Liver (tissue), 9 donors: ENCODE results near the gene FAM9A. TPM values are rescaled to one million over a fixed set of nuclear protein-coding genes. Genes with fewer than 3 reads are reported as not detected.

Experiments used
- DNase-seq: peaks from one replicate; pipeline ENCODE4 v3.0.0-alpha.2; 2017; ENCODE audit warnings: low spot score
- H3K27ac ChIP-seq, 2 donors: one replicate each; pipeline ENCODE4 v1.7.0; 2013; ENCODE audit warnings: inconsistent platforms in 2 of 2, low read length in 2 of 2, control low read depth in 1 of 2, low read depth in 1 of 2, mild to moderate bottlenecking in 1 of 2
- H3K27me3 ChIP-seq, 4 donors: one replicate each; pipeline versions ENCODE4 v1.6.1 to v1.7.0; 2013; ENCODE audit warnings: low read length in 3 of 4, inconsistent platforms in 1 of 4, mild to moderate bottlenecking in 1 of 4, moderate library complexity in 1 of 4; ENCODE audit not compliant: control insufficient read depth in 4 of 4, insufficient read depth in 4 of 4
- H3K36me3 ChIP-seq, 4 donors: one replicate each; pipeline versions ENCODE4 v1.6.1 to v1.7.0; 2013; ENCODE audit warnings: low read length in 3 of 4, mild to moderate bottlenecking in 3 of 4, low read depth in 1 of 4, moderate library complexity in 1 of 4; ENCODE audit not compliant: control insufficient read depth in 4 of 4, insufficient read depth in 3 of 4
- H3K4me1 ChIP-seq, 4 donors: one replicate each; pipeline versions ENCODE4 v1.6.1 to v1.7.0; 2013; ENCODE audit warnings: low read length in 3 of 4, mild to moderate bottlenecking in 3 of 4, moderate library complexity in 1 of 4; ENCODE audit not compliant: control insufficient read depth in 4 of 4, insufficient read depth in 4 of 4
- H3K4me3 ChIP-seq, 3 donors: one replicate each; pipeline versions ENCODE4 v1.6.1 to v1.7.0; 2013; ENCODE audit warnings: low read length in 3 of 3, control low read depth in 1 of 3, low read depth in 1 of 3, mild to moderate bottlenecking in 1 of 3
- H3K9ac ChIP-seq, 2 donors: one replicate each; pipeline ENCODE4 v1.7.0; 2013; ENCODE audit warnings: low read length in 2 of 2, mild to moderate bottlenecking in 2 of 2, moderate library complexity in 2 of 2, control low read depth in 1 of 2, low read depth in 1 of 2
- H3K9me3 ChIP-seq, 4 donors: one replicate each; pipeline versions ENCODE4 v1.6.1 to v1.7.0; 2013; ENCODE audit warnings: low read length in 3 of 4; ENCODE audit not compliant: control insufficient read depth in 4 of 4
- EGR1 ChIP-seq, 2 donors: IDR thresholded peaks; 2 replicates each; pipeline ENCODE4 v1.6.1; 2016 to 2018; ENCODE audit warnings: antibody characterized with exemption in 2 of 2, low read depth in 2 of 2
- FOXA1 ChIP-seq: IDR thresholded peaks from 2 replicates; pipeline ENCODE4 v1.6.1; 2016; ENCODE audit warnings: antibody characterized with exemption
- FOXA2 ChIP-seq: IDR thresholded peaks from 2 replicates; pipeline ENCODE4 v1.6.1; 2016; ENCODE audit warnings: antibody characterized with exemption
- GABPA ChIP-seq, 2 donors: IDR thresholded peaks in 1 of 2; conservative IDR thresholded peaks in 1 of 2; 2 replicates each; pipeline ENCODE4 v1.6.1; 2016; ENCODE audit warnings: antibody characterized with exemption in 2 of 2, mild to moderate bottlenecking in 1 of 2, moderate library complexity in 1 of 2
- HNF4A ChIP-seq, 2 donors: conservative IDR thresholded peaks; 2 replicates each; pipeline ENCODE4 v1.6.1; 2016; ENCODE audit warnings: antibody characterized with exemption in 2 of 2, mild to moderate bottlenecking in 2 of 2
- HNF4G ChIP-seq: IDR thresholded peaks from 2 replicates; pipeline ENCODE4 v1.6.1; 2016; ENCODE audit warnings: antibody characterized with exemption
- JUND ChIP-seq, 2 donors: IDR thresholded peaks; 2 replicates each; pipeline ENCODE4 v1.6.1; 2016; ENCODE audit warnings: antibody characterized with exemption in 2 of 2
- NR2F2 ChIP-seq: IDR thresholded peaks from 2 replicates; pipeline ENCODE4 v1.6.1; 2016; ENCODE audit warnings: antibody characterized with exemption
- RAD21 ChIP-seq, 2 donors: IDR thresholded peaks; 2 replicates each; pipeline ENCODE4 v1.6.1; 2016; ENCODE audit warnings: antibody characterized with exemption in 2 of 2, mild to moderate bottlenecking in 2 of 2
- RXRA ChIP-seq, 2 donors: IDR thresholded peaks; 2 replicates each; pipeline ENCODE4 v1.6.1; 2017 to 2018; ENCODE audit warnings: antibody characterized with exemption in 2 of 2, mild to moderate bottlenecking in 1 of 2
- SP1 ChIP-seq: IDR thresholded peaks from 2 replicates; pipeline ENCODE4 v1.6.1; 2018; ENCODE audit warnings: antibody characterized with exemption, mild to moderate bottlenecking
- TAF1 ChIP-seq: conservative IDR thresholded peaks from 2 replicates; pipeline ENCODE4 v1.6.1; 2016; ENCODE audit warnings: antibody characterized with exemption, mild to moderate bottlenecking
- YY1 ChIP-seq: IDR thresholded peaks from 2 replicates; pipeline ENCODE4 v1.6.1; 2016; ENCODE audit warnings: antibody characterized with exemption, mild to moderate bottlenecking
- WGBS: extraction: QIAGEN DNeasy Blood & Tissue Kit; methylation state at CpG from one replicate; pipeline ENCODE4 v1.1.7; 2013; 5-methylcytosine and 5-hydroxymethylcytosine counted together
- polyA plus RNA-seq, 2 donors: library from polyadenylated mRNA; stranded (reverse) in 1 of 2; unstranded in 1 of 2; fragments of 200-250 nt in 1 of 2; fragments of >200 nt in 1 of 2; fragmentation: Nextera tagmentation in 1 of 2; extraction: Ambion mirVana in 1 of 2; gene quantifications; one replicate each; pipeline versions ENCODE4 v1.2.1 to v1.2.3, GENCODE V29; 2013 to 2015
- total RNA-seq, 2 donors: library from RNA; depleted of rRNA; stranded (reverse); fragments of >200 nt; gene quantifications; one replicate each; pipeline ENCODE4 v1.2.3, GENCODE V29; 2014
- TF ChIP-seq, protein P1 (sequence below): IDR thresholded peaks from 2 replicates; pipeline ENCODE4 v1.6.1; 2016; ENCODE audit warnings: antibody characterized with exemption
- TF ChIP-seq, protein P2 (sequence below): IDR thresholded peaks from 2 replicates; pipeline ENCODE4 v1.6.1; 2016; ENCODE audit warnings: antibody characterized with exemption
- TF ChIP-seq, protein P3 (sequence below): IDR thresholded peaks from 2 replicates; pipeline ENCODE4 v1.6.1; 2016; ENCODE audit warnings: antibody characterized with exemption
- TF ChIP-seq, protein P4 (sequence below): IDR thresholded peaks from 2 replicates; pipeline ENCODE4 v1.6.1; 2016; ENCODE audit warnings: antibody characterized with exemption, mild to moderate bottlenecking
- TF ChIP-seq, protein P5 (sequence below): fragments of 150-350 bp; IDR thresholded peaks from 2 replicates; pipeline ENCODE4 v1.5.1; 2017; ENCODE audit warnings: improper control_type of control experiment, low read depth, low read length; ENCODE audit not compliant: missing input control
- donor health status: healthy.
- donor health status: healthy.
- donor health status: healthy.
- donor health status: healthy.
- donor health status: healthy.

Gene FAM9A
- total and polyA plus RNA-seq, 4 donors: 0.51 TPM; not detected in 3

DNA sequence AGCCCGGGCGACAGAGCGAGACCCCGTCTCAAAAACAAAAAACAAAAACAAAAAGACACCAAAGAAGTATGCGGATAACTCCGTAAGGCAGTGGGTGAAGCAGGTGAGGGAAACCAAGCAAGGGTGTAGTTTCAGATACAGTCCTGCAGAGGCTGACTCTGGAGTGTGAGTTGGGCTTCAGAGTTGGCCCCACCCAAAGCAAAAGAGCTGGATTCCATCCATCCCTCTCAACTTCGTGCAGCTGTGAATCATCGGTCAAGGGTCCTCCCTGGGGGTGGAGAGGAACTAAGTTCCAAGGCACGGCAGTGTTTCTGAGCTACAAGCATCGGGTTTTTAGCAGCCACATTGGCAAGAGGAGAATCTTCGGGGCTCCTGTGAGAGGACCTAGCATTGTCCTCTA is 43.9 kb upstream of the FAM9A start:
- H3K27me3 ChIP-seq: peaks cover 0 to 3% (median under 1%) of the 10 kb centered on the region in 4 donors
- H3K4me1 ChIP-seq: peaks cover 3 to 22% (median 14%) of the 10 kb centered on the region in 4 donors
- H3K9ac ChIP-seq: no peak overlapping the region
- no peaks in the 10 kb centered on the region for H3K9me3 ChIP-seq
- H3K4me3 ChIP-seq: no peak overlapping the region
- no peak overlapping the region for H3K27ac ChIP-seq
- no peaks in the 10 kb centered on the region for H3K36me3 ChIP-seq
- no peak for DNase-seq
- 88% methylated on average over 11 of the region's 11 CpGs for WGBS
- TF ChIP-seq HNF4A (conservative IDR thresholded peaks at IDR 0.05) (no peak), TAF1 (no peak), NR2F2 (no peak), YY1 (no peak), FOXA1 (no peak)

DNA sequence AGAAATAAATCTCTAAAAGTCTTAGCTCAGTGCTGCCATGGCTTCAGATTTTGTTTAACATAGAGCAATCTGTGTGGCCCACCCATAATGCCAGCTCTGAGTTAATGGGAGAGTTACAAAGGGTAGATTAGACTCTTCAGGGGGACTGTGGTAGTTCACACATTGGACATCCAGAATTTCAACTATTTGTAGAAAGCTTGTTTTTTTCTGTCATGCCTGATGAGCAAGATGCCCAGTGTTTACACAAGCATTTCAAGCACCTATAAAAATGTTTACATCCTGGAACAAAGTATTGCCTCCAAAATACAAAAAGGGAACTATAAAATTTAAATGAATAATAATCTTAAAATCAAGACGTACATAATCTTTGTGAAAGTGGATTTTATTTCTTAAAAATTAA is 43.0 kb upstream of the FAM9A start:
- DNase-seq: no peak
- Histone ChIP-seq H3K27ac (no peak overlapping the region), H3K4me3 (no peak overlapping the region), H3K9me3 (no peaks in the 10 kb centered on the region), H3K9ac (no peak overlapping the region), H3K4me1 (peaks cover 1 to 15% (median 10%) of the 10 kb centered on the region in 4 donors), H3K27me3 (peaks cover 0 to 3% (median under 1%) of the 10 kb centered on the region in 4 donors), H3K36me3 (no peaks in the 10 kb centered on the region)
- 86% methylated on average over 1 of the region's 1 CpG for WGBS
- TF ChIP-seq, protein P1, sequence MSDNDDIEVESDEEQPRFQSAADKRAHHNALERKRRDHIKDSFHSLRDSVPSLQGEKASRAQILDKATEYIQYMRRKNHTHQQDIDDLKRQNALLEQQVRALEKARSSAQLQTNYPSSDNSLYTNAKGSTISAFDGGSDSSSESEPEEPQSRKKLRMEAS: no peak
- TF ChIP-seq NR2F2 (no peak), TAF1 (no peak), JUND (IDR thresholded peaks at IDR 0.05) (no peak), GABPA (IDR thresholded peaks at IDR 0.05 in 1 of 2, conservative IDR thresholded peaks at IDR 0.05 in 1 of 2) (no peak), RXRA (IDR thresholded peaks at IDR 0.05) (no peak), HNF4G (no peak), FOXA1 (no peak), YY1 (no peak), SP1 (no peak), HNF4A (conservative IDR thresholded peaks at IDR 0.05) (no peak), EGR1 (IDR thresholded peaks at IDR 0.05; ENCODE audit: low read depth in 2 of 2) (no peak), FOXA2 (no peak), RAD21 (IDR thresholded peaks at IDR 0.05) (no peak)
- TF ChIP-seq, protein P2, sequence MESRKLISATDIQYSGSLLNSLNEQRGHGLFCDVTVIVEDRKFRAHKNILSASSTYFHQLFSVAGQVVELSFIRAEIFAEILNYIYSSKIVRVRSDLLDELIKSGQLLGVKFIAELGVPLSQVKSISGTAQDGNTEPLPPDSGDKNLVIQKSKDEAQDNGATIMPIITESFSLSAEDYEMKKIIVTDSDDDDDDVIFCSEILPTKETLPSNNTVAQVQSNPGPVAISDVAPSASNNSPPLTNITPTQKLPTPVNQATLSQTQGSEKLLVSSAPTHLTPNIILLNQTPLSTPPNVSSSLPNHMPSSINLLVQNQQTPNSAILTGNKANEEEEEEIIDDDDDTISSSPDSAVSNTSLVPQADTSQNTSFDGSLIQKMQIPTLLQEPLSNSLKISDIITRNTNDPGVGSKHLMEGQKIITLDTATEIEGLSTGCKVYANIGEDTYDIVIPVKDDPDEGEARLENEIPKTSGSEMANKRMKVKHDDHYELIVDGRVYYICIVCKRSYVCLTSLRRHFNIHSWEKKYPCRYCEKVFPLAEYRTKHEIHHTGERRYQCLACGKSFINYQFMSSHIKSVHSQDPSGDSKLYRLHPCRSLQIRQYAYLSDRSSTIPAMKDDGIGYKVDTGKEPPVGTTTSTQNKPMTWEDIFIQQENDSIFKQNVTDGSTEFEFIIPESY: no peak
- TF ChIP-seq, protein P3, sequence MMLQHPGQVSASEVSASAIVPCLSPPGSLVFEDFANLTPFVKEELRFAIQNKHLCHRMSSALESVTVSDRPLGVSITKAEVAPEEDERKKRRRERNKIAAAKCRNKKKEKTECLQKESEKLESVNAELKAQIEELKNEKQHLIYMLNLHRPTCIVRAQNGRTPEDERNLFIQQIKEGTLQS: no peak
- TF ChIP-seq, protein P4, sequence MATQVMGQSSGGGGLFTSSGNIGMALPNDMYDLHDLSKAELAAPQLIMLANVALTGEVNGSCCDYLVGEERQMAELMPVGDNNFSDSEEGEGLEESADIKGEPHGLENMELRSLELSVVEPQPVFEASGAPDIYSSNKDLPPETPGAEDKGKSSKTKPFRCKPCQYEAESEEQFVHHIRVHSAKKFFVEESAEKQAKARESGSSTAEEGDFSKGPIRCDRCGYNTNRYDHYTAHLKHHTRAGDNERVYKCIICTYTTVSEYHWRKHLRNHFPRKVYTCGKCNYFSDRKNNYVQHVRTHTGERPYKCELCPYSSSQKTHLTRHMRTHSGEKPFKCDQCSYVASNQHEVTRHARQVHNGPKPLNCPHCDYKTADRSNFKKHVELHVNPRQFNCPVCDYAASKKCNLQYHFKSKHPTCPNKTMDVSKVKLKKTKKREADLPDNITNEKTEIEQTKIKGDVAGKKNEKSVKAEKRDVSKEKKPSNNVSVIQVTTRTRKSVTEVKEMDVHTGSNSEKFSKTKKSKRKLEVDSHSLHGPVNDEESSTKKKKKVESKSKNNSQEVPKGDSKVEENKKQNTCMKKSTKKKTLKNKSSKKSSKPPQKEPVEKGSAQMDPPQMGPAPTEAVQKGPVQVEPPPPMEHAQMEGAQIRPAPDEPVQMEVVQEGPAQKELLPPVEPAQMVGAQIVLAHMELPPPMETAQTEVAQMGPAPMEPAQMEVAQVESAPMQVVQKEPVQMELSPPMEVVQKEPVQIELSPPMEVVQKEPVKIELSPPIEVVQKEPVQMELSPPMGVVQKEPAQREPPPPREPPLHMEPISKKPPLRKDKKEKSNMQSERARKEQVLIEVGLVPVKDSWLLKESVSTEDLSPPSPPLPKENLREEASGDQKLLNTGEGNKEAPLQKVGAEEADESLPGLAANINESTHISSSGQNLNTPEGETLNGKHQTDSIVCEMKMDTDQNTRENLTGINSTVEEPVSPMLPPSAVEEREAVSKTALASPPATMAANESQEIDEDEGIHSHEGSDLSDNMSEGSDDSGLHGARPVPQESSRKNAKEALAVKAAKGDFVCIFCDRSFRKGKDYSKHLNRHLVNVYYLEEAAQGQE: no peak
- TF ChIP-seq, protein P5, sequence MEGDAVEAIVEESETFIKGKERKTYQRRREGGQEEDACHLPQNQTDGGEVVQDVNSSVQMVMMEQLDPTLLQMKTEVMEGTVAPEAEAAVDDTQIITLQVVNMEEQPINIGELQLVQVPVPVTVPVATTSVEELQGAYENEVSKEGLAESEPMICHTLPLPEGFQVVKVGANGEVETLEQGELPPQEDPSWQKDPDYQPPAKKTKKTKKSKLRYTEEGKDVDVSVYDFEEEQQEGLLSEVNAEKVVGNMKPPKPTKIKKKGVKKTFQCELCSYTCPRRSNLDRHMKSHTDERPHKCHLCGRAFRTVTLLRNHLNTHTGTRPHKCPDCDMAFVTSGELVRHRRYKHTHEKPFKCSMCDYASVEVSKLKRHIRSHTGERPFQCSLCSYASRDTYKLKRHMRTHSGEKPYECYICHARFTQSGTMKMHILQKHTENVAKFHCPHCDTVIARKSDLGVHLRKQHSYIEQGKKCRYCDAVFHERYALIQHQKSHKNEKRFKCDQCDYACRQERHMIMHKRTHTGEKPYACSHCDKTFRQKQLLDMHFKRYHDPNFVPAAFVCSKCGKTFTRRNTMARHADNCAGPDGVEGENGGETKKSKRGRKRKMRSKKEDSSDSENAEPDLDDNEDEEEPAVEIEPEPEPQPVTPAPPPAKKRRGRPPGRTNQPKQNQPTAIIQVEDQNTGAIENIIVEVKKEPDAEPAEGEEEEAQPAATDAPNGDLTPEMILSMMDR: no peak
